Inferior parietal cortex (tissue), 1 donor: ENCODE results near the gene BEGAIN.
A peak's percentile ranks its signal among the peaks of the same experiment; 100 is the strongest.

Experiments used
- DNase-seq: peaks from one replicate; pipeline ENCODE4 v3.0.0-alpha.2; 2016; ENCODE audit errors: extremely low spot score

The BEGAIN gene

DNA sequence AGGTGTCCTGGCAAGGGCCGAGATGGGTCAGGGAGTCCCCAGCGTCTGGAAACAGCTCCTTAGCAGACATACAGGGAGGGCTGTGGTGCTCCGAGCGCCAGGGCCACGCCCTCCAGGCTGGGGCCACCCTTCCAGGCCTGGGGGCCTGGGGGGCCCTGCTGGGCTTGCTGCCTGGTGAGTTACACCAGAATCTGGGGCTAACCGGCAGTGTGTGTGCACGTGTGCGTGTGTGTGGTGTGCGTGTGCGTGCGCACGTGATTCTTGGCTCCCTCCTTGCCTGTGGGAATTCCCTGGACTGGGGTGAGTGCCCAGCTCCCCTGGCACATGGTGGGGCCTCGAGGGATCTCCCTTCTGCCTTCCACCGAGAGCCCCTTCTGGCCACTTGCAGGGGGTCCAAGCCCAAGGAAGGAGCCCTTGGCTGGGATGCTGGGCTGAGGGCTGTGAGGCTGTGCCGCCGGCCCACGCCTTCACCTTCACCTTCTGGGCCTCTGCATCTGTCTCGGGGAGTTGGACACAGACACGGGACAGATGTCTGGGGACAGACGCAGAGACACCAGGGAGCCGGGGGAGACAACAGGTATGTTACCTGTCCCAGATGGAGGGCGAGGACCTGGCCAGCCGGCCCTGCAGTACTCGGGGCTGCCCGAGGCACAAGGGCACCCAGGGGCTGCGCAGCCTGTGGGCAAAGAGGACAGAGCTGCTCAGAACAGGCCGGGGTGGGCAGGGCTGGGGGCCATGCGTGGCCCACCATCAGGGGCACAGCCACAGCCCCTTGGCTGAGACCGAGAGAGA is 37.2 kb downstream of the BEGAIN start:
- no peak for DNase-seq

DNA sequence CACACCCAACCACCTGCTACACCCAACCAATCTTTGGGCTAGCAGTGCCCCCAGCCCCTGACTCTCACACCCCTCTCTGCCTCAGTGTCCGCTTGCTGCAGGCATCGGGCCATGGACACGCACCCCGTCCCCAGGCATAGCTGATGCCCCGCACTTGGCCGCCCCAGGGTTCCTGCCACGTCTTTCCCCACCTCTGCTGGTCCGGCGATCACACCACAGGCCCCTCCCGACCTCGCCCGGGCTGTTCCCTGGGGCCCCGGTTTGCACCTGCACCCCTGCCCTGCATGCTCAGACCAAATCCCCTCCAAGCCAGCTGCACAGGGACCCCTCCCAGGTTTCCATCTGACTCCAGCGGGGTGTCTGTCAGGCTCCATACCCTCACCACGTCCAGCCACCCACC is 38.3 kb downstream of the BEGAIN start:
- no peak for DNase-seq

DNA sequence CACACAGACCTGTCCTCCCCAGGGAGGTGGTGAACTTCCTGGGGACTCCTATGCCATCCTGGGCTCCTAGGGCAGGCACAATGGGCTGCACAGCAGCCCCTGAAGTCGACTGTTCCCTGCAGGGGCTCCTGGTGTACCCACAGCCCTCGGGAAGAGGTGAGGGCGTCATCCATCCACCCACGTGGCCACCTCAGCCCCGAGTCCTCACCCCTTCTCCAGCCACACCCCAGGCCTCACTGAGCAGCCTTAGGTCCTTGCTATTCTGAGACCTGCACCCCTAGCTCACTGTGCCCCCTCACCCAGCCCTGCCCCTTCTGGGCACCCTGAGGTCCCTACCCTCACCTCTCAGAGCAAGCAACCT is 38.9 kb downstream of the BEGAIN start:
- DNase-seq: no peak

DNA sequence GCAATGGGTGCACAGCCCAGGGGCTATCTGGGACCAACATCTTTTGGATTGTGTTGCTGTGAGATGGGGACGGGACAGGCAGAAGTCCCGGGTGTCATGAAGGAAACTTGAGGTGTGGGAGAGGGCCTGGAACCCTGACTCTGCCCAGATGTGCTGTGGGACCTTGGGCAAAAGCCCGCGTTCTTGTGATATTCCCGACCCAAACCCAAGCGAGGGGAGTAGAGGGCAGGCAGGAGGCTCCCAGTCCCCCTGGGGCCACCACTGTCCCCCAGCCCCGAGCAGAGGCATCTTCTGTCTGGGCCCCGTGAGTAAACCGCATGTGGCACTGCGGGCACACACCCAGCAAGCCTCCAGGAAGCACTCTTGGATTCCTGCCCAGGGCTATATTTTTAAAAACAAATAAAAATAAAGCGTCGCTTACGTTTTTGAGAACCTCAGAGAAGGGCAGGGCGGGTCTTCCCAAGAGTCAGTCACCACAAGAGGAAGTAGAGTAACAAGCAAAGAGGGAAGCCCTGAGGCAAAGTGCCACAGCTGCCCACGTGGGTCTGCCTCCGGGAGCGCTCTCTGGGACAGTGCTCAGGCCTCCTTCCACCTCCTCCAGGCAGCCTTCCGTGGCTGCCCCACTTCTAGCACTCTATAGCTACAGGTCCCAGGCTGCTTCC is 39.5 kb downstream of the BEGAIN start:
- DNase-seq: peak; percentile 3

DNA sequence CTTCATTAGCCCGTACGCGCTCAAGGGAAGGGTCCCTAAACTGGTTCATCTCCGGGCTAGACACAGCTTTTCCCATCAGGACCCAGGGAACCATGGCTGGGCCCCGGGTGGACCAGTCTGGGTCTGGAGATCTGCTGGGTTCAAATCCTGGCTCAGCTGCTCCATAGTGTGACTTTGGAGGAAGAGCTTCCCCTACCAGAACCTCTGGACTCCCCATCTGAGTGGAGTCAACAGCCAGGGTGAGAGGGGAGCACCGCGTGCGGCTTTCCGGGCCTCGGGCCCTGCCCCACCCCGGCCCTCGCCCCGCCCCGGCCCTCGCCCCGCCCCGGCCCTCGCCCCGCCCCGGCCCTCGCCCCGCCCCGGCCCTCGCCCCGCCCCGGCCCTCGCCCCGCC is 41.2 kb downstream of the BEGAIN start:
- DNase-seq: no peak

DNA sequence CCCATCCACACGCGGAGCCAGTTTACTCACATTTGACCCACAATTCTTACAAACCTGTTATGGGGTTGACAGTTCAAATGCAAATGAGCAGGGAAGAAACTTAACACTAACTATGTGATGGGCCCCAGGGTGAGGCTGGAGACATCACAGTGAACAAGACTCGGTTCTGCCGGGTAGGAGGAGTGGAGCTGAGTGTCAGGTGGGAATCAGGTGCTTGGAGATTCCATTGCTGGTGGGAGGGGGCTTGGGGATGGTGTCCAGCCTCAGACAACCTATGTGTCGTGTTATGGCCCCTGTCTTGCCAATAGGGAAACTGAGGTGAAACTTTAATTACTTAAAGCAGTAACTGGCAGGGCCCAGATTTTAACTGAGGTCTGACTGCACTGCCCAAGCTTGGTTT is 41.9 kb downstream of the BEGAIN start:
- DNase-seq: no peak

DNA sequence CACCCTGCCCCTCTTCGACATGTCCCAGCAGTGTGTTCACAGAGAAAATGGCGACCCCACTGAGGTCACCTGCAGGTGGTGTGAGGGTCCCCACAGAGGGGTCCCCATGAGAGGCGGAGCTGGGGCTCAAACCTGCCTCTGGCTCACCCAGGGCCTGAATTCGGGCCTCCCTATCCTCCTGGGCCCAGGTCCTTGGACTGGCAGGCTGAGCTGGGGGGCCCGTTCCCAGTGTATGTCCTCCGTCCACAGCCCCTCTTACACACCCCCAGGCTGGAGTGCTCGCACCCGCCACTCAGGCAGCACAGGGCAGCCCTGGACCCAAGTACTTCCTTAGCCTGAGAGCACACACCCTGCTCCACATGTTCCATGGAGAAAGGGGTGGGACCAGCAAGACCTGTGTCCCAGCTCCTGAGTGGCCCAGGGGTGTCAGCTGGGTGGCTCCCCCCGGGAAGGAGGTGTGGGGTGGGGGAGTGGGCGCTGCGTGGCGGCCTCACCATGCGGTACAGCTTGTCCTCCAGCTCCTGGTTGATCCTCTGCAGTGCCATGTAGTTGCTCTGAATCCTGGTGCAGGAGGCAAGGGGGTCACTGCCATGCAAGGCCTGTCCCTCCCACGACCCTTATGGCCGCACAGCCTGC is 42.6 kb downstream of the BEGAIN start:
- no peak for DNase-seq

DNA sequence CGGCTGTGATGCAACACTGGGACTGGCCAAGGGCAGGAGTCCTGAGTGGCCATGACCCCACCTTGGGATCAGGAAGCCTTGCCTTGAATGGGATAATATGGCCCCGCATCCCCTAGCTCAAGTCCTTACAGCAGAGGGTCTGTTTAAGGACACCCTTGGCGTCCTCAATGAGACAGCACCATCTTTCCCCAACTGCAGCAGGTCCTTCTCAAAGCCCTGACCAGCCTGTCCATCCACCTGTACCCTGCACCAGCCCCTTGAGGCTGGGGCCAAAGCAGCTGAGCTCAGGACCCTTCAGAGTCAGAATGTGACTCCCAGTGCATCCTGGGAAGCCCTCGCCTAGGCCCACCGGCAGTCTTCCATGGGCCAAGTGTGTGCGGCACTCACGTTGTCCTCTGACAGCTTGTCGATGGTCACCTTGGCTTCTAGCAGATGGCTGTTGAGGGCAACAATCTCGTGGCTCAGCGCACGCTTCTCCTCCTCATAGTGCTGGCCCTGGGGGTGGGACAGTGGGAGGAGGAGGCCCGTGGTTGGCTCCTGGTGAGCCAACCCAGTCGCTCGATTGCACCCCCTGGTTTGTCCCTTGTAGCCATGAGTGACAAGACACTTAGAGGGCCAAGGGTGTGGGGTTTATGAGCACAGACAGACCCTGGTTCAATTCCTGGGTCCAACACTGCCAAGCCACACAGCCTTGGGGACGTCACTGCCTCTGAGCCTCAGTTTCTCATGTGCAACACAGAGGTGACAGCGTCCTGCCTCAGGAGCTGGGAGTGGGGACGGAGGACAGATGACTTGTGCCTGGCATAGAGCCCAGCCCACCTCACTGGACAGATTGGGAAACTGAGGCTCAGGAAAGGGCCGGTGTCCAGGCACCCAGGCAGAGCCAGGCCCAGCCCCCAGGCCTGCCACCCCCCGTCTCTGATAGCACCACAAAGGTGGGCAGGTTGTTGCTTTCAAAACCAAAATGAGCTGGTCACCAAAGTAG is 43.5 kb downstream of the BEGAIN start:
- DNase-seq: no peak

DNA sequence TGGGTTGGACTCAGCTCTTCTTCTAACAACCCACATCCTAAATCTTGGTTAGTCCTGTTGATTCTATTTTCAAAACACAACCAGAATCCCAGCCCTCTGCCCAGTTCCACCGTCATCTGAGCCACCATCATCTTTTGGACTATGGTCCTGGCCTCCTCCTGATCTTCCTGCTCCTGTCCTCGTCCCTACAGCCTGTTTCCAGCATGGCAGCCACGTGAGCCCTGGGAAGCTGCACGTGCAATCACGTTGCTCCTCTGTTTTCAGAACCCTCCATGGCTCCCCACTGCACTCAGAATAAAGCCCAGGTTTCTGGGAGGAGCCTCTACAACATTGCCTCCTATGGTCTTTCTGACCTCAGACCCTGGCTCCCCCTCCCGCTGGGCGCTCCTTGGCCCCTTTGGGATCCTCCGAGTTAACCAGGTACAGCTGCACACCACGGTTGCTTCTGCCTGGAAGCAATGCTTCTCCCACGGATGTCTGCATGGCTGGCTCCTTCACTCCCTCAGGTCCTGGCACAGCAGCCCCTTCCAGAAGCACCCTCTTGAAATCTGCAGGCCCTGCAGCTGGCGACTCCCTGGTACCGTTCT is 44.5 kb downstream of the BEGAIN start:
- no peak for DNase-seq

DNA sequence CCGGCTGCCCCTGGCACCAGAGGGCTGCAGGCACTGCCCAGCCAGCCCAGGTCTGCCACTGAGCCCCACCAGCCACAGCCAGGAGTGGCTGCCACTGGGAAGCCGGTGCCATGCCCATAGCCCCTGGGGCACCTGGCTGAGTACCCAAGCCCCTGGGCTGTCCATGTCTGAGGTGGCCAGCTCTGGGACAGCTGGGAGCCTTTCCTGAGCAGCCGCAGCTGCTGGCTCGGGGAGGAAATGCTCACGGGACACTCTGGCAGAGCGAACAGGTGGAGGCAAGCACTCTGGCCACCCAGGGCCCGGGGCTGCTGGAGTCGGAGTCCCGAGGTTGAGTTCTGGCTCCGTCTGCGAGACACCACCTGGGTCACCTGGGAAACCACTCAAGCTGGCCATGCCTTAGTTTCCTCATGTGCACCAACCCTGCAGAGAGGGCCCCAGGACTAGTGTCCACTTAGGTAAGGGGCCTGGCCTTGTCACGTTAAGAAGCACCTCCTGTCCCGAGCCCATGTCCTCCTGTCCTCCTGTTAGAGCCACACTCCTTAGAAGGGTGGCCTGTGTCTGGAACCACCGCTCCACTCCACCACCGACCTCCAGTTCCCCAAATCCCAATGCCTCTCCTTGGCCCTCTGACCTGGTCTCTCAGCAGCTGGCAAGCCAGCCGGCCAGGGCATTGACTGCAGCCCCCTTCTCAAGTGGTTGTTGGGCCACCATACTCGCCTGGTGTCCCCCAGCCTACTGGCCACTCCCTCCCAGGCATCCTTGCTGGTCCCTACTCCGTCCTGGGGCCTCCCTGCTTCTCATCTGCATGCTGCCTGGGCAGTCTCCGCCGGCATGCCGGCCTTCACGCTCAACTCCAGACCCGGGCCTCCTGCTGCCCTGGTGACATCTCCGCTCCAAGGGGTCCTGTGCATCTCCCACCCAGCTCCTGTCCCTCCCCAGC is 45.3 kb downstream of the BEGAIN start:
- no peak for DNase-seq

DNA sequence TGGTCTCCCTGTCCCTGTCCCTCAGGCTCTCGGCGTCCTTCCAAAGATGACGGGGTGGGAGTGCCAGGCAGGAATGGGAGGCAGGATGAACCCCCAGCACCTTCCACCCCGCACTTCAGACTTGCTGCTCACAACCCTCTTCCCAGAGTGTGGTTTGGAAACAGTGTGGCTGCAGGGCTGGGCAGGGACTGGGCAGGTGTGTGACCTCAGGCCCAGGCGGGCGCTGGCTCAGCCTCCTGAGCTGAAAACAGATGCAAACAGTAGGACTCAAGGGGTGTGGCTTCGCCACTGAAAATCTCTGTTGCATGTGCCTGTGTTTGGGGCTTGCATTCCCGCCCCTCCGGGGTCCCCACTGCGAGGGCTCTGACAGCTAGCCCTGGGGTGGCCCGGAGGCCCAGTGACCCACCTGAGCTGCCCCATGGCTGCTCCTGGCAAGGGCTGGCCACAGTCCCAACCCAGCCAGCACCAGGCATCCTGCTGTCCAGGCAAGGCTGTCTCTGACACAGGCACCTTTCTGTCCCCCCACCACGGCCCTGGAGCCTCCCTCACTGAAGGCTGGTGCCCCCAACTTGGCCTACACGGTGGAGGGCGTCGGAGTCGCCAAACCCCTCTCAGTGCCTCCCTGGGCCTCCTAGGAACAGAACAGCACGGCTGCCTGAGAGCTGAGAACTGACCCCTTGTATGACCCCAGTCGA is 46.1 kb downstream of the BEGAIN start:
- no peak for DNase-seq

DNA sequence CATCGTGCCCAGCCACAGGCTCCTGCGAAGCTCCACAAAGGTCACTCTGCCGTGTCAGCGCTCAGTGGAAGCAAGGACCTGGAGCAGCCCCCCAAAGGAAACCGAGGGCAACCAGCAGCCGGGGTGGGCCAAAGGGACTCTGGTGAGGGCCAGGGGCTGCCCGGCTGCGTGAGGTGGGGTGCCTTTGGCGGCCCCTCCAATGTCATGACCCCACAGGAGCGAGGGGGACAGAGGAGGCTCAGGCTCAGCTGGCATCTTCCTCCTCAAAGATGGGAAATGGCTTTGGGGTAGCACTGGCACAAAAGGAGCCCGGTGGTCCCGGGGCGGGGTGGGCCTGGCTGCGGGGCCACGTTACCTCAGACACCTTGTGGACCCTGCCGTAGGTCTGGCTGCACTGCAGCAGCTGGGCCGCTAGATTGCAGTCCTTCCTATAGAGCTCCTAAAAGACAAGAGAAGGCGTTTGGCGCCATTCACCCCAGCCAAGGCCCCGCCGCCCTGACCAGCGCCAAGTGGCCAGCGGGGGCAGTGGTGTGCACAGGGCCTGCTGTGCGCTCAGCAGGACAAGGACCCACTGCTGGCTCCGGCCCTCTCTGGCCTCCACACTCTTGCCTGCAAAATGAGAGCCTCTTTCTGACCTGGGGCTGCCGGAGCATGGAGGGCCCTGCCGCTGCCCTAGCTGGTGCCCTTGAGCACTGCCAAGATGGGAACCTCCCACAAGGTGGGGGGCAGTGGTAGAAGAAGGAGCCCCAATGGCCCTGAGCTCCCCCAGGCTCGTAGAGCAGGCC is 46.9 kb downstream of the BEGAIN start:
- no peak for DNase-seq

DNA sequence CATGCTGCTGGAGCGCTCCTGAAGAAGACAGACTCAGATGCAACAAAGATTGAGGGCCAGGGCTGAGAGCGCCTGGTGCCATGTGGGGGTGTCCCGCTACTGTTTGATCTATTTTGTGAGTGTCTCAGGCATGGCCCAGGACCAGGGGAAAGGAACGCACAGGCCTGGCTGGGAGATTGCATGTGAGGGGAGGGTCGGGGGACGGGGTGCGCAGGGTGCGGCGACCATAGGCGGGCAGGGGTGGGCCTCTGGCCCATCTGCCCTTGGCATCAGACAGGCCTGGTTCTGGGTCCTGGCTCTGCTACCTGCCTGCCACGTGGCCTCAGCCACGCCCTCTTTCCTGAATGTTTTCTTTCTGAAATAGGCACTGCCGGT is 47.5 kb downstream of the BEGAIN start:
- no peak for DNase-seq

DNA sequence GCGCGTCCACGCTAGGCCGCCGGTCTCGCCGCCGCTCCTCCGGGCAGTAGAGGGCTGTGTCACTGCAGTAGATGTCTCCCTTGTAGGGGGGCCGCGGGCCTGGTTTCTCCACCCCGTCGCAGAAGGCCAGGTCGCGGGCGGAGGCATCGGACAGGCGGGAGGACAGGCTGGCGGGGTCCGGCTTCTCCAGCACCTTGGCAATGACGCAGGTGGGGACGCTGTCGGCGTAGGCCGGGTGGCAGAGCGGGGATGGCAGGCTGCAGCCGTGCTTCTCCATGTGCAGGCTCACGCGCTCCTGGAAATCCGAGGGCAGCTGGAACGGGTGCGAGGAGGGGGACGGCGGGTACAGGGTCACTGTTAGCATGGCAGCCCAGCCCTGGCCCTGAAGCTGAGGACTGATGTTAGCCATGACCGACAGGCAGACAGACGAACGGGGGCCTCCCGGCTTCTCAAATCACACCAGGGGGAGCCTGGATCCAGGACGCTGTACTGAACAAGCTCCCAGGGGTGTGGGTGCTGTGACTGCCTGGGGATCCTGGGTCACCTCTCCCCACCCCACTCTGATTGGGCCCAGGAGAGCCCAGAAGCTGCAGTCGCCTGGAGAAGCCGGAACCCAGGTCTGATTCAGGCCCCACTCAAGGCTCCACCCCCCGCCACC is 48.1 kb downstream of the BEGAIN start:
- DNase-seq: no peak

DNA sequence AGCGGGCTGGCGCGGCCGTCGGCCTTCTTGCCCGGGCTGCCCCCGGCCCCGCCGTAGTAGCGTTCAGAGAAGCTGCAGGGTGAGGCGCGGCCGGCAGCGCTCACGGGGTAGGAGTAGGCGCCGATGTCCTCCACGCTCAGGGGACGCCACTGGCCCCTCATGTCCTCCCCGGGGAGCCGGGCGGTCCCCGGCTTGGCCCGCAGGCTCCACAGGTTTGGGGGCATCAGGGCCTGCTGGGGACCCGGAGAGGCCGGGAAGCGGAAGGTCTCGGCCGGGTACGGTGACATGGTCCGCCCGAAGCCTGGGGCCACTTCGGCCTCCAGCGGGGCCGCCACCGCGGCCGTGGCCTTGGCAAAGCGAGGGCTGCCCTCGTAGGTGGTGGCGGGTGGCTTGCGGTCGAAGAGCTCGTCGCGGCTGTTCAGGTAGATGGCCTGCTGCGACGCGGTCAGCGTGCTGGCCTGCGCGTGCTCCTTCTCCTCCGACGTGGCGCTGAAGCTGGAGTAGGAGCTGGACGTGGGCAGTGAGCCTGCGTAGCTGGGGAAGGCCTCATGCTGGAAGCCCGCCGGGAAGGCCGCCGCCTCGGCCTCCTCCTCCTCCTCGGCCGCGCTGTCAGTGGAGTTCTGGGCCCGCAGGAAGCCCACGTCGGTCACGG is 48.7 kb downstream of the BEGAIN start:
- DNase-seq: no peak

DNA sequence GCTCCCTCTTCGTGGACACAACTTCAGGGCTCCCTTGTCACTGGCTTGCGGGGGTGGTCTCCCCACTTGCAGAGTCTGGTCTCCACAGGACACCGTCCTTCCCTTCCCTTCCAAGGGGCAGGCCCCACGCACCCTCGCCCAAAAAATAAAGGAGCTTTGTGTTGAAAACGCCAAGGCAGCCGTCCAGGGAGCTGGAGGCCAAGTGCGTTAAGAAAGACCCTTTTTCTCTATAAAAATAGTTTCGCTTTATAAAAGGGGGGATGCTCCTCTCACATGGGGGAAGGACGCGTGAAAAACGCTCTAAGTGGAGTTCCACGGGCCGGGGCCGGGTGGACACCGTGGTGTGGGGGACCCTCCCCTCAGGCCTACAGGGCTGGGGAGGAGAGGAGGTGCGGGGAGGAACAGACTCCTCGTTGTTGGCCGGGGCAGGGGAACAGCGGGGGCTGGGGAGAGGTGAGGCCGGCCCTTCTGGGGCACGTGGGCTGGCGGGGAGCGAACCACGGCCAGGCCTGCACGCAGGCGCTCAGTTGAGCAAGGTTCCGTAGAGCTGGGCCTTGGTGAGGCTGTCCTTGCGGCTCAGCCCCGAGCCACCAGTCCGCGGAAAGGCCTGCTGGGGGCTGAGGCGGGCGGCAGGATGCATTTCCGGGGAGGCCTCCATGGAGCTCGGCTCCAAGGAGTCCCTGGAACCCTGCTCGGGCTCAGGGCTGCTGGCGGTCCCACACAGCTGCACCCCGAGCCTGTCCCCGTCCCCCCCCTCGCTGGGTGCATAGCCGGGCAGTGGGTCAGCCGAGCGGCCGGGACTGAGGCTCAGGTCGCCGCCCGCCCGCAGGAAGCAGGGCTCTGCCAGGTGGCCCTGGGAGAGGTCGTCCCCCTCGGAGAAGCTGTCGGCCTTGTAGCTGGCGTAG is 49.5 kb downstream of the BEGAIN start:
- DNase-seq: peak; percentile 36
